Endodermal cell (in vitro differentiated cells): ENCODE results near the gene SCN8A. TPM values are rescaled to one million over a fixed set of nuclear protein-coding genes. Genes with fewer than 3 reads are reported as not detected.

Source experiments
- DNase-seq: peaks from one replicate; pipeline ENCODE4 v3.0.0-alpha.2; 2017
- H3K27ac ChIP-seq: 2 replicates; pipeline ENCODE4 v1.5.1; 2013; ENCODE audit warnings: mild to moderate bottlenecking, low read depth, low read length, moderate library complexity
- H3K27me3 ChIP-seq: 2 replicates; pipeline ENCODE4 v1.6.1; 2013; ENCODE audit warnings: mild to moderate bottlenecking, low read length, moderate library complexity; ENCODE audit not compliant: insufficient read depth, control insufficient read depth, poor library complexity, severe bottlenecking
- H3K36me3 ChIP-seq: 2 replicates; pipeline ENCODE4 v1.7.0; 2013; ENCODE audit warnings: mild to moderate bottlenecking, low read length, moderate library complexity; ENCODE audit not compliant: control insufficient read depth, insufficient read depth
- H3K4me1 ChIP-seq: one replicate; pipeline ENCODE4 v1.7.0; 2013; ENCODE audit warnings: low read length; ENCODE audit not compliant: control insufficient read depth, insufficient read depth
- H3K4me3 ChIP-seq: 2 replicates; pipeline ENCODE4 v1.5.1; 2013; ENCODE audit warnings: mild to moderate bottlenecking, low read length, moderate library complexity
- H3K9ac ChIP-seq: 2 replicates; pipeline ENCODE4 v1.6.1; 2013; ENCODE audit warnings: mild to moderate bottlenecking, low read length, moderate library complexity; ENCODE audit not compliant: poor library complexity, severe bottlenecking; ENCODE audit errors: extremely low read depth
- H3K9me3 ChIP-seq: 2 replicates; pipeline ENCODE4 v1.6.1; 2013; ENCODE audit warnings: mild to moderate bottlenecking, low read length, moderate library complexity; ENCODE audit not compliant: control insufficient read depth
- H3K27ac Mint-ChIP-seq: 2 replicates; pipeline ENCODE4 v1.8.0; 2020; ENCODE audit warnings: mixed read lengths
- H3K27me3 Mint-ChIP-seq: 2 replicates; pipeline ENCODE4 v1.8.0; 2021; ENCODE audit warnings: mild to moderate bottlenecking, mixed read lengths; ENCODE audit not compliant: insufficient read depth
- H3K36me3 Mint-ChIP-seq: 2 replicates; pipeline ENCODE4 v1.8.0; 2020; ENCODE audit warnings: low read depth, mixed read lengths
- H3K4me1 Mint-ChIP-seq: 2 replicates; pipeline ENCODE4 v1.8.0; 2020; ENCODE audit warnings: mixed read lengths
- H3K4me3 Mint-ChIP-seq: 2 replicates; pipeline ENCODE4 v1.8.0; 2020; ENCODE audit warnings: mild to moderate bottlenecking, moderate library complexity, mixed read lengths
- H3K9me3 Mint-ChIP-seq: 2 replicates; pipeline ENCODE4 v1.8.0; 2020; ENCODE audit warnings: mild to moderate bottlenecking, mixed read lengths
- CTCF ChIP-seq: fragments of 200-600 bp; sonication (generic); conservative IDR thresholded peaks from 2 replicates; pipeline ENCODE4 v1.5.0; 2021; ENCODE audit warnings: antibody characterized with exemption, mild to moderate bottlenecking
- WGBS, 2 experiments: methylation state at CpG; one replicate each; pipeline versions ENCODE4 v1.1.5 to v1.1.7; 2013; ENCODE audit warnings: missing lambda C conversion rate in 2 of 2, mixed read lengths in 1 of 2; ENCODE audit not compliant: insufficient coverage in 1 of 2, insufficient read length in 1 of 2; 5-methylcytosine and 5-hydroxymethylcytosine counted together
- total RNA-seq, 2 donors: library from RNA; stranded (reverse); fragmentation: NEBNext Ultra II Directional in 1 of 2; extraction: Animal tissue kit (Norgen Biotek cat#: 25700) in 1 of 2; gene quantifications; 2 replicates in 1 of 2; 3 replicates in 1 of 2; pipeline ENCODE4 v1.2.1, GENCODE V29; 2021

Gene SCN8A
- total RNA-seq, 2 donors from 2014 or later = 9.5 to 9.7 TPM

- peaks cover 9% of the 10 kb centered on the region for H3K36me3 ChIP-seq
- no peak overlapping the region for H3K9ac ChIP-seq
- H3K27me3 ChIP-seq = peaks cover 60% of the 10 kb centered on the region
- no peak overlapping the region for H3K4me3 Mint-ChIP-seq
- TF ChIP-seq CTCF = no peak
- no peak overlapping the region for H3K4me3 ChIP-seq
- peaks cover 84% of the 10 kb centered on the region for H3K27me3 Mint-ChIP-seq
- no peaks in the 10 kb centered on the region for H3K4me1 ChIP-seq
- no peak overlapping the region for H3K27ac ChIP-seq
- DNase-seq = no peak
- H3K4me1 Mint-ChIP-seq = peaks cover 28% of the 10 kb centered on the region
- peaks cover 24% of the 10 kb centered on the region for H3K36me3 Mint-ChIP-seq
- WGBS, 2 experiments = 96 to 97% methylated on average over 2 of the region's 2 CpGs
- no peak overlapping the region for H3K27ac Mint-ChIP-seq
- peaks cover 13% of the 10 kb centered on the region for H3K9me3 ChIP-seq
- H3K9me3 Mint-ChIP-seq = peaks cover 8% of the 10 kb centered on the region
These were observed 183.9 kb downstream of the SCN8A start for GRCh38 chr12:51774933-51775332.

GRCh38 chr12:51777457-51777856 lies 186.4 kb downstream of the SCN8A start:
- Histone ChIP-seq H3K4me3 (no peak overlapping the region), H3K27ac (no peak overlapping the region), H3K36me3 (peaks cover 9% of the 10 kb centered on the region), H3K4me1 (no peaks in the 10 kb centered on the region), H3K9ac (no peak overlapping the region), H3K27me3 (peaks cover 77% of the 10 kb centered on the region), H3K9me3 (peaks cover 13% of the 10 kb centered on the region)
- Mint-ChIP-seq H3K36me3 (peaks cover 20% of the 10 kb centered on the region), H3K9me3 (peaks cover 8% of the 10 kb centered on the region), H3K27ac (peak overlapping the region; percentile 86), H3K27me3 (peaks cover 87% of the 10 kb centered on the region), H3K4me1 (peaks cover 33% of the 10 kb centered on the region), H3K4me3 (no peak overlapping the region)
- DNase-seq = peak; percentile 73
- 41 to 58% methylated on average over 2 of the region's 2 CpGs for WGBS, 2 experiments
- no peak for TF ChIP-seq CTCF

- peaks cover 12% of the 10 kb centered on the region for H3K9me3 ChIP-seq
- H3K4me1 ChIP-seq = no peaks in the 10 kb centered on the region
- Mint-ChIP-seq H3K36me3 (peaks cover 19% of the 10 kb centered on the region), H3K4me1 (peaks cover 33% of the 10 kb centered on the region), H3K27ac (no peak overlapping the region), H3K4me3 (no peak overlapping the region), H3K27me3 (peaks cover 90% of the 10 kb centered on the region), H3K9me3 (peaks cover 8% of the 10 kb centered on the region)
- peaks cover 8% of the 10 kb centered on the region for H3K36me3 ChIP-seq
- peaks cover 81% of the 10 kb centered on the region for H3K27me3 ChIP-seq
- no peak for TF ChIP-seq CTCF
- 97 to 100% methylated on average over 2 of the region's 3 CpGs for WGBS, 2 experiments
- no peak overlapping the region for H3K9ac ChIP-seq
- H3K27ac ChIP-seq = no peak overlapping the region
- DNase-seq = no peak
- H3K4me3 ChIP-seq = no peak overlapping the region
These were observed 186.9 kb downstream of the SCN8A start for GRCh38 chr12:51777973-51778372.
